IMR-90 (cell line): Measurements from ENCODE around the gene ACTN1.

ENCODE experiments used
- BHLHE40 ChIP-seq: fragments of 150-350 bp; IDR thresholded peaks from 2 replicates; pipeline ENCODE4 v1.6.1; 2016; ENCODE audit warnings: mild to moderate bottlenecking, low read depth, low read length
- CTCF ChIP-seq: conservative IDR thresholded peaks from 2 replicates; pipeline ENCODE4 v1.5.1; 2012; ENCODE audit warnings: mild to moderate bottlenecking, low read depth, low read length, improper control_type of control experiment
- ELK1 ChIP-seq: fragments of 150-350 bp; IDR thresholded peaks from 2 replicates; pipeline ENCODE4 v1.6.1; 2016; ENCODE audit warnings: low read depth, mild to moderate bottlenecking, low read length, moderate library complexity, borderline replicate concordance
- FOS ChIP-seq: fragments of 150-350 bp; IDR thresholded peaks from 2 replicates; pipeline ENCODE4 v1.6.1; 2016; ENCODE audit warnings: low read depth, low read length
- NFE2L2 ChIP-seq: fragments of 150-350 bp; IDR thresholded peaks from 2 replicates; pipeline ENCODE4 v1.6.1; 2016; ENCODE audit warnings: low read depth, mild to moderate bottlenecking, low read length
- POLR2A ChIP-seq: IDR thresholded peaks from 2 replicates; pipeline ENCODE4 v1.6.1; 2012; ENCODE audit warnings: mild to moderate bottlenecking, low read depth, low read length
- RFX5 ChIP-seq: IDR thresholded peaks from 2 replicates; pipeline ENCODE4 v1.8.0; 2012; ENCODE audit warnings: low read depth, mild to moderate bottlenecking, low read length, moderate library complexity
- SMC3 ChIP-seq: fragments of 150-350 bp; IDR thresholded peaks from 2 replicates; pipeline ENCODE4 v1.6.1; 2016; ENCODE audit warnings: low read depth, mild to moderate bottlenecking, antibody characterized with exemption, low read length, moderate library complexity

GRCh38 chr14:68986225-68986624, 7.1 kb upstream of the ACTN1 start:
- TF ChIP-seq SMC3, result no peak
- no peak for TF ChIP-seq POLR2A
- TF ChIP-seq ELK1, result no peak
- no peak for TF ChIP-seq CTCF
- TF ChIP-seq BHLHE40, result no peak
- TF ChIP-seq NFE2L2, result no peak
- no peak for TF ChIP-seq RFX5
- TF ChIP-seq FOS, result no peak
